Neural progenitor cell (in vitro differentiated cells): Measurements from ENCODE around the gene HS3ST5.

Experiments
- CTCF ChIP-seq: fragments of 200-600 bp; sonication (generic); IDR thresholded peaks from 2 replicates; pipeline ENCODE4 v1.5.1; 2017; ENCODE audit warnings: antibody characterized with exemption, mild to moderate bottlenecking
- EZH2 ChIP-seq: fragments of 200-600 bp; sonication (generic); IDR thresholded peaks from 2 replicates; pipeline ENCODE4 v1.6.1; 2017; ENCODE audit warnings: antibody characterized with exemption, mild to moderate bottlenecking, moderate library complexity

GRCh38 chr6:114024746-114025145, 318.1 kb downstream of the HS3ST5 start:
- TF ChIP-seq CTCF (no peak), EZH2 (no peak)
